Colon (tissue), 2 donors: ENCODE results near the gene FAM120B.

ENCODE experiments used
- FAIRE-seq: peaks from 2 replicates; lab custom pipeline; 2012; peaks lifted over from hg19 to GRCh38; lab: Jason Lieb, UNC
- donor health status: control.
- donor health status: control.

The FAM120B gene

GRCh38 chr6:170286246-170286933 lies 20.2 kb upstream of the FAM120B start:
- FAIRE-seq: no peak

GRCh38 chr6:170286934-170287265 lies 19.7 kb upstream of the FAM120B start:
- FAIRE-seq: no peak

- no peak for FAIRE-seq
Measured at GRCh38 chr6:170287371-170287876, 19.1 kb upstream of the FAM120B start.

GRCh38 chr6:170288091-170288631 lies 18.4 kb upstream of the FAM120B start:
- no peak for FAIRE-seq

- no peak for FAIRE-seq
Measured at GRCh38 chr6:170288852-170289179, 17.7 kb upstream of the FAM120B start.

- no peak for FAIRE-seq
Measured at GRCh38 chr6:170289180-170289931, 17.2 kb upstream of the FAM120B start.

GRCh38 chr6:170289951-170290295 lies 16.6 kb upstream of the FAM120B start:
- FAIRE-seq: no peak

GRCh38 chr6:170290296-170291128 lies 16.0 kb upstream of the FAM120B start, which contains the start of gene DLL1:
Gene DLL1 (minus strand): TSS chr6:170291078. CDS start chr6:170290139, 939 bp downstream.
- FAIRE-seq: no peak

- no peak for FAIRE-seq
Measured at GRCh38 chr6:170291271-170292110, 15.1 kb upstream of the FAM120B start.

- FAIRE-seq: no peak
Measured at GRCh38 chr6:170292111-170292406, 14.5 kb upstream of the FAM120B start.

- FAIRE-seq: no peak
Measured at GRCh38 chr6:170292407-170293158, 14.0 kb upstream of the FAM120B start.

GRCh38 chr6:170293341-170294231 lies 13.0 kb upstream of the FAM120B start:
- FAIRE-seq: no peak

GRCh38 chr6:170294298-170294730 lies 12.2 kb upstream of the FAM120B start:
- FAIRE-seq: no peak

- FAIRE-seq: no peak
Measured at GRCh38 chr6:170294813-170295509, 11.6 kb upstream of the FAM120B start.

- no peak for FAIRE-seq
Measured at GRCh38 chr6:170295510-170296422, 10.8 kb upstream of the FAM120B start.

GRCh38 chr6:170296423-170296745 lies 10.2 kb upstream of the FAM120B start:
- no peak for FAIRE-seq

- FAIRE-seq: no peak
Measured at GRCh38 chr6:170296746-170297575, 9.6 kb upstream of the FAM120B start.
